GF-D8 (cell line): ENCODE measurements around the gene HPSE2.
"Not testable (repeated sequence)": the region's sequence is repeated elsewhere in the genome, so short reads cannot be mapped to it uniquely, and the experiment has no call there.

Source experiments
- DNase-seq: peaks from one replicate; lab custom pipeline; 2025; lab: John Stamatoyannopoulos, UW

The HPSE2 gene

DNA sequence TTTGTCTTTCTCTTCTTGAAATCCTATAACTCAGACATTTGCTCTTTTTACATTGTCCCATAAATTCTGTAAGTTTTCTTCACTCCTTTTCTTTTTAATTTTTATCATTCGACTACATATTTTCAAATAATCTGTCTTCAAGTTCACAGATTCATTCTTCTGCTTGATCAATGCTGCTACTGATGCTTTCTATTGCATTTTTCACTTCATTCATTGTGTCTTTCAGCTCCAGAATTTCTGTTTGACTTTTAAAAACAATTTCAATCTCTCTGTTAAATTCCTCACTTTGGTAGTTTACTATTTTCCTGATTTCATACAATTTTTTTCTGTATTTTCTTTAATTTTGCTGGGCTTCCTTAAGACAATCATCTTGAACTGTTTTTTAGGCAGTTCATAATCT lies 230.4 kb downstream of the HPSE2 start:
- no peak for DNase-seq

- DNase-seq: no peak
Measured at GRCh38 chr10:99004738-99005137, 230.9 kb downstream of the HPSE2 start.

DNA sequence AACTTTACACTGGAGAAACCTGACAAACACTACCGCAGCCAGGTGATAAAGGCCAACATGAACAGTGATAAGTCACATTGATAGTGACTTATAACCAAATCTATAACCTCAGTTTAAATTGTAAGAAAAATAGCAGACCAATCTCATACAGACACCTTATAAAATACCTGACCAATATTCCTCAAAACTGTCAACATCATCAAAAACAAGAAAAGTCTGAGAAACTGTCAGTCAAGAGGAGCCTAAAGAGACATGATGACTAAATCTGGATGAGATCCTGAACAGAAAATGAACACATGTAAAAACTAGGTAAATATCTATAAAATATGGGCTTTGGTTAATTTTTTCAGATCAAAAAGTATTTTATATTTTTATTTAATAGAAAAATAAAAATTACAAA lies 233.3 kb downstream of the HPSE2 start:
- DNase-seq: no peak

DNA sequence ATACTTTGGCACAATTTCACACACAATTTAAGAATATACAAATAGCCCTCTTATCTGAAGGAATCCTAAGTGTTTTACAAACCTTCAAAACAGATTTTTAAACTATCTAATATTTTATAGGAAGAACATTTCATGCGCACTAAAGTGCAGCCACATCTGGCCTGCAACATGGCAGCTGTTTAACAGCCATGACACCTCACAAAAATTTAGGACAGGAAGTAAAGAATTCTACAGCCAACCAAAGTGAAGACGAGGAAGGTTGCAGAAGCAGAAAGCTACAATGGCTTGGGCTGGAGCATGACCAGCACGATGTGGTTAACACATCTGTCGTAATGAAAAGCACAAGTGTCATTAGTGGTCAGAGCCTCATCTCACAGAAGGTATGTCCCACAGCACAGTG lies 238.1 kb downstream of the HPSE2 start:
- no peak for DNase-seq

DNA sequence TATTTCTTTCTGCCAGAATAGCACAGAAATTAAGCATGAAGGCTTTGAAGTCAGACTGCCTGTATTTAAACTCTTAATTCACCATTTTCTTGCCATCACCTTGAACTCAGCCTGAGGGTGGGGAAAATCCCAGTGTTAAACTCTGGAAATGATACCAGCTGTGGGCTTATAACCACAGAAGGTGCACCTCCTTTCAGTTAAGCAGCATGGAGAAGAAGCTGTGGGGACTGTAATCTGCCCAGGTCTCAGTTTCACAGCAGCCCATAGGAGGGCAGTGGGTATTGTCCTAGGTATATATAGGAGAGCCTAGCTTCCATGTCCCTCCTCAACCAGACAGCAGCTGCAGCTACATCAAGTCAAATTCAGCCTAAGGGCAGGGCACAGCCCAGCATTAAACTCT lies 241.6 kb downstream of the HPSE2 start:
- no peak for DNase-seq

GRCh38 chr10:98983751-98984150 lies 251.9 kb downstream of the HPSE2 start:
- DNase-seq: not testable (repeated sequence)

- DNase-seq: peak; percentile 2
Measured at GRCh38 chr10:98980353-98980752, 255.3 kb downstream of the HPSE2 start.

- no peak for DNase-seq
Measured at GRCh38 chr10:98971464-98971863, 264.2 kb downstream of the HPSE2 start.

DNA sequence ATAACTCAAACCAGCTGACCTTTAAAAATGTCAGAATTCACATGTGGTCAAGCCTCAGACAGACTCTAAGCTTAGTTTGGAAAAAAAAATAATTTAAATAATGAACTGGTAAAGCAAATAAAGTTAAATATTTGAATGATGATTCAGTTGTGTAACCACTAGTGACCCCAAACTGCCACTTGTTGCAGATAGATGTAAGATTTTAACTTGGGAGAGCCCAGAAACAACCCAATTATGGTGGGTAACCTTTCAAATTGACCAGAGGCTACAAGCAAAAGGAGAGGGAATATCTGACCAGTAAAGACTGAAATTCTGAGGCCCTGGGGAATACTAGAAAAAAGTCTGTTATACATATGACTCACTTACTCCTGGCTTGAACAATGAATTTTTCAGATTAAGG lies 268.1 kb downstream of the HPSE2 start:
- no peak for DNase-seq

DNA sequence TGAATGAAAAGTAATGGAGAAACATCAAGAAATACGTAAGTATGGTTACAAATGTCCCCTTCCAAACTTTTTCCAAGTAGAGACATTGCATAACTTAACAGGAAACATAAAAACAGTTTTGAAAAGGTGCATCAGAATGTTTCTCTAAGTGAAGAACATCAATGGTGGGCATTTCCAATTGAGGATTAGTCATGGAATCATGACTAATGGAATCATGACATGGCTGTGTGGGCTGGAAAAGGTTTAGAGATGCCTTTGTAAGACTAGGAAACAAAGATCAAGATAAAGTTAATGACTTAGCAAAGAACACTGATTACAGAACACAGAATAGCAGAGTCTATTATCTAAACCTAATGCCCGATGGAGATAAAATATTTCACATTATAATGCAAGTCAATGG lies 272.0 kb downstream of the HPSE2 start:
- DNase-seq: no peak

DNA sequence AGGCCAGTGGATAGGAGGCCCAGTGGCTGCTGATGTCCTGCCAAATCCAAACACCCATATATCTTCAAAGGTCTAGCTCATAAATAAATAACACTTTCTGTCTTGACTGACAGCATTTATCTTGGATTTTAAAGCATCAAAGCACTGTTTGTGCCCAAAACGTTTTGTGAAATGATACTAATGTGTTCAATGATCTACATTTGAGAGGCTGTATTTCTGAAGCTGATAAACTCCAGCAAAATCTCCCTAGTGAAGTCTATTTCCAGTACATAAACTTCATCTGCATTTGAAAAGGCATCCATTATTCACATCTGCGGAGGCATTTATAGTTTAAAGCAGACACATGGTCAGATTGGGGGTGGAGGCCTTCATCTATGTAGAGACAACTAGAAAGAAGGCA lies 276.3 kb downstream of the HPSE2 start:
- DNase-seq: no peak

DNA sequence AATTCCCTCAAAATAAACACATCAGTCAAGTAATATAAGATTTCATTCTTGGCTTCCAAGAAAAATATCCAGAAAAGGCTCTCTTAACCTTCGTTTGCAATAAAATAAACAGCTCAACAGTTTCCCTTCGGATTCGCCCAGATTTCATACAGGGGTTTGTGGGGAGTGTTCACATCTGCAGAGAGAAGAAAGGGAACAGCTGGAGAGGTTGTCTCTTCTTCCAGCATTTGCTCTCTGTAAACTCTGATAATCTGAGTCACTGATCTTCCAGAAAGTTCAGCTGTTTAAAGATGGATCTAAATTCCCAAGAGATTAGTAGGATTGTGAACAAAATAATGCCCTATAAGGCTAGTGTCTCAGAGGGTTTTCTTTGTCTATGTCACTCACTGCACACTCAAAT lies 277.9 kb downstream of the HPSE2 start:
- DNase-seq: no peak

- no peak for DNase-seq
Measured at GRCh38 chr10:98956576-98957260, 278.9 kb downstream of the HPSE2 start.

DNA sequence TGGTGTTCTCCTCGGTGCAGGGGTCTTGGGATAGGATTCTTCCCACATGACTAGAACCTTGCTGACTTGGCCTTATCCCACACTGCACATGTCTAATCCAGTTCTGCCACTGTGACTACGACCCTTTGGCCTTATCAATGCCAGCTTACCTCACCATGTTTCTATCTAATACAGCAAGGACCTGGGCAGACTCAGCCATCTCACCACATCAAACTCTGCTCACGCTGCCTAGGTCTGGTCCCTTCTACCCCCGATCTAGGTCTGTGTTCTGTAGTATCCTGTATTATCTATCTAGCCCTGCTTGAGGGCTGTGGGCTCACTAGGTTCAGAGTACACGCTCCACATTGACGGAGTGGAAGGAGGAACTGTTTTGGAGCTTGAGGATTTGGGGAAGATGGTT lies 282.4 kb downstream of the HPSE2 start:
- no peak for DNase-seq

- DNase-seq: no peak
Measured at GRCh38 chr10:98951269-98952000, 284.2 kb downstream of the HPSE2 start.

GRCh38 chr10:98950106-98950505 lies 285.5 kb downstream of the HPSE2 start:
- no peak for DNase-seq

DNA sequence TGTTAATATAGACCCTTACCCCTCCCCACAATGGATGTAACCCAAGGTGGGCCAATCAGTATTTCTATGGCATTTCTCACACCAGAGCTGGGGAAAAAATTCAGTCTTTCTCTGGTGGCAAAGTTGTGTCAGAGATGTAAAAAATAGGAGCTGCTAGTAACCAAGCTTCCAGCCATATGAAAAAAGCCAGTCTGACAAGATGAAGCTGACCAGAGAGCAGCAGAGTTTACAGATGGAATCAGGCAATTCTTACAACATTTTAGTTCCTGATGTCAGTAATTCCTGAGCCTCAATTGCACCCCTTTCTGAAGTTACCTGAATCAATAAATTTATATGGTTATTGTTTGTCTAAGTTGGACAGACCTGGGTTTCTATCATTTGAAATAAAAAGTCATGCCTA lies 286.3 kb downstream of the HPSE2 start:
- DNase-seq: no peak

- DNase-seq: no peak
Measured at GRCh38 chr10:98943681-98944080, 292.0 kb downstream of the HPSE2 start.

DNA sequence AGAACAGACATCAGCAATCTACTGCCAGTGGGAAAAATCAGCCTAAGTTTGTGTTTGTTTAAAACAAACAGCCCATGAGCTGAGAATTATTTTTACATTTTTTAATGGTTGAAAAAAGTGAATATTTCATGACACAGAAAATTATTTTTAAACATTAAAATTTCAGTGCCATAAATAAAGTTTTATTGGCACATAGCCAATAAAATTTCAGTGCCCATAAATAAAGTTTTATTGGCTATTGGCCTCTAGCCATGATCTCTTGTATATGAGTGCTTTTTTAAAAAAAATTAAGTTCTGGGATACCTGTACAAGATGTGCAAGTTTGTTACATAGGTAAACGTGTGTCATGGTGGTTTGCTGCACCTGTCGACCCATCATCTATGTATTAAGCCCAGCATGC lies 305.9 kb downstream of the HPSE2 start:
- no peak for DNase-seq

DNA sequence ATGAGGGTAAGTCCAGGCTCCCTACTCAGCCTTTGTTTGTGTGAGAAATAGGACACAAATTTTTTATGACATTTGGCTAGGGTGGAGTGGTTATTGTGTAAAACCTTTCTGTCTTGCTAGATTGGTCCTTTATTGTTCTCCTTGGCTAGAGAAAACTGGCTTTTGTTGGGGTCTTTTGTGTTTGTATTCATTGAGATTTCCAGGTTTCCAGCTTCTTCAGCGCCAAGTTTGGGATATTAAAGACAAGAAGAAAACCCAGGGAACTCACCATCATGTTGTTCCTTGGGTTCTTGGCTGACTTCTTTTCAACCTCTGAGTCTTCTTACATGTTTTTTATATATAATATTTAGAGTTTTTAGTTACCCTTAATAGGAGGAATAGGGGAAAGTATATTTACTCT lies 310.0 kb downstream of the HPSE2 start:
- no peak for DNase-seq

- DNase-seq: no peak
Measured at GRCh38 chr10:98924526-98924925, 311.1 kb downstream of the HPSE2 start.

GRCh38 chr10:98921316-98921715 lies 314.3 kb downstream of the HPSE2 start:
- DNase-seq: no peak

GRCh38 chr10:98920807-98921206 lies 314.8 kb downstream of the HPSE2 start:
- DNase-seq: no peak

GRCh38 chr10:98920360-98920759 lies 315.3 kb downstream of the HPSE2 start:
- DNase-seq: no peak
